Stomach smooth muscle (tissue), 2 donors: ENCODE data around the gene TSEN54.

Experiments used
- H3K27ac ChIP-seq: one replicate; pipeline ENCODE4 v1.7.0; 2013; ENCODE audit warnings: mild to moderate bottlenecking, low read length, inconsistent platforms
- H3K27me3 ChIP-seq, 2 donors: one replicate each; pipeline ENCODE4 v1.7.0; 2013; ENCODE audit warnings: low read length in 2 of 2; ENCODE audit not compliant: insufficient read depth in 2 of 2, control insufficient read depth in 1 of 2
- H3K36me3 ChIP-seq, 2 donors: one replicate each; pipeline ENCODE4 v1.7.0; 2013; ENCODE audit warnings: low read length in 2 of 2; ENCODE audit not compliant: control insufficient read depth in 2 of 2, insufficient read depth in 2 of 2
- H3K4me1 ChIP-seq: one replicate; pipeline ENCODE4 v1.7.0; 2013; ENCODE audit warnings: low read length; ENCODE audit not compliant: control insufficient read depth, insufficient read depth
- H3K4me3 ChIP-seq, 2 donors: one replicate each; pipeline ENCODE4 v1.7.0; 2013; ENCODE audit warnings: low read length in 2 of 2
- H3K9ac ChIP-seq, 2 donors: one replicate each; pipeline ENCODE4 v1.7.0; 2013; ENCODE audit warnings: low read length in 2 of 2, mild to moderate bottlenecking in 1 of 2
- H3K9me3 ChIP-seq, 2 donors: one replicate each; pipeline ENCODE4 v1.7.0; 2013; ENCODE audit warnings: low read length in 2 of 2; ENCODE audit not compliant: control insufficient read depth in 2 of 2
- donor health status: healthy.
- donor health status: Pancreatic carcinoma.

TSEN54 gene

GRCh38 chr17:75516255-75516618 lies at the start of gene TSEN54:
Gene TSEN54 (plus strand): TSS chr17:75516528. CDS start chr17:75516561, 33 bp downstream.
- H3K27ac ChIP-seq: peak within 1 kb of the TSS; percentile 74
- no peaks in the 10 kb centered on the region for H3K27me3 ChIP-seq
- peaks cover 3 to 7% of the 10 kb centered on the region in 2 donors for H3K36me3 ChIP-seq
- H3K9ac ChIP-seq: peak within 1 kb of the TSS; percentile 51 to 79
- H3K4me3 ChIP-seq: peak within 1 kb of the TSS; percentile 86 to 95
- peaks cover 54% of the 10 kb centered on the region for H3K4me1 ChIP-seq
- H3K9me3 ChIP-seq: no peaks in the 10 kb centered on the region

GRCh38 chr17:75468291-75468754 lies 48.0 kb upstream of the TSEN54 start:
- Histone ChIP-seq H3K9me3 (no peaks in the 10 kb centered on the region), H3K27ac (no peak overlapping the region), H3K9ac (no peak overlapping the region), H3K27me3 (no peaks in the 10 kb centered on the region), H3K4me1 (peaks cover 2% of the 10 kb centered on the region), H3K36me3 (peaks cover 16 to 17% of the 10 kb centered on the region in 2 donors), H3K4me3 (no peak overlapping the region)

- Histone ChIP-seq H3K27ac (no peak overlapping the region), H3K9me3 (no peaks in the 10 kb centered on the region), H3K9ac (no peak overlapping the region), H3K36me3 (peaks cover 16 to 19% of the 10 kb centered on the region in 2 donors), H3K4me1 (peaks cover 2% of the 10 kb centered on the region), H3K4me3 (no peak overlapping the region), H3K27me3 (no peaks in the 10 kb centered on the region)
Observed at GRCh38 chr17:75468779-75469373, 47.5 kb upstream of the TSEN54 start.

GRCh38 chr17:75471207-75471606 lies 45.1 kb upstream of the TSEN54 start:
- H3K36me3 ChIP-seq: peaks cover 16 to 19% of the 10 kb centered on the region in 2 donors
- H3K9ac ChIP-seq: no peak overlapping the region
- H3K4me1 ChIP-seq: peaks cover 20% of the 10 kb centered on the region
- H3K27ac ChIP-seq: no peak overlapping the region
- no peaks in the 10 kb centered on the region for H3K9me3 ChIP-seq
- H3K27me3 ChIP-seq: no peaks in the 10 kb centered on the region
- no peak overlapping the region for H3K4me3 ChIP-seq

GRCh38 chr17:75472119-75472518 lies 44.2 kb upstream of the TSEN54 start:
- Histone ChIP-seq H3K4me3 (no peak overlapping the region), H3K27ac (no peak overlapping the region), H3K36me3 (peaks cover 16 to 19% of the 10 kb centered on the region in 2 donors), H3K4me1 (peaks cover 29% of the 10 kb centered on the region), H3K27me3 (no peaks in the 10 kb centered on the region), H3K9ac (no peak overlapping the region), H3K9me3 (no peaks in the 10 kb centered on the region)

- Histone ChIP-seq H3K36me3 (peaks cover 15 to 19% of the 10 kb centered on the region in 2 donors), H3K27ac (no peak overlapping the region)
Observed at GRCh38 chr17:75473246-75473645, 43.1 kb upstream of the TSEN54 start.

GRCh38 chr17:75474736-75475135 lies 41.6 kb upstream of the TSEN54 start:
- no peaks in the 10 kb centered on the region for H3K27me3 ChIP-seq
- H3K4me3 ChIP-seq: no peak overlapping the region
- H3K4me1 ChIP-seq: peaks cover 33% of the 10 kb centered on the region
- H3K27ac ChIP-seq: peak overlapping the region; percentile 74
- peak overlapping the region in 1 of 2 donors; percentile 36 for H3K9ac ChIP-seq
- H3K9me3 ChIP-seq: no peaks in the 10 kb centered on the region
- H3K36me3 ChIP-seq: peaks cover 14 to 19% of the 10 kb centered on the region in 2 donors

More at GRCh38 chr17:75473246-75473645, 43.1 kb upstream of the TSEN54 start:
- H3K4me1 ChIP-seq: peaks cover 33% of the 10 kb centered on the region
- H3K27me3 ChIP-seq: no peaks in the 10 kb centered on the region
- H3K4me3 ChIP-seq: no peak overlapping the region
- H3K9ac ChIP-seq: no peak overlapping the region
- H3K9me3 ChIP-seq: no peaks in the 10 kb centered on the region

- Histone ChIP-seq H3K4me3 (peak overlapping the region; percentile 22 to 35), H3K9me3 (no peaks in the 10 kb centered on the region), H3K9ac (peak overlapping the region in 1 of 2 donors; percentile 60), H3K27me3 (no peaks in the 10 kb centered on the region), H3K27ac (peak overlapping the region; percentile 74), H3K4me1 (peaks cover 33% of the 10 kb centered on the region), H3K36me3 (peaks cover 14 to 19% of the 10 kb centered on the region in 2 donors)
Observed at GRCh38 chr17:75475144-75475835, 41.0 kb upstream of the TSEN54 start.

- no peaks in the 10 kb centered on the region for H3K27me3 ChIP-seq
- H3K4me3 ChIP-seq: peak overlapping the region; percentile 35 to 57
- H3K9ac ChIP-seq: peak overlapping the region; percentile 41 to 60
- H3K4me1 ChIP-seq: peaks cover 35% of the 10 kb centered on the region
- no peaks in the 10 kb centered on the region for H3K9me3 ChIP-seq
- H3K27ac ChIP-seq: peak overlapping the region; percentile 74
- peaks cover 14 to 19% of the 10 kb centered on the region in 2 donors for H3K36me3 ChIP-seq
Observed at GRCh38 chr17:75475851-75476250, 40.5 kb upstream of the TSEN54 start.

- Histone ChIP-seq H3K27ac (peak overlapping the region; percentile 74), H3K9me3 (no peaks in the 10 kb centered on the region), H3K9ac (peak overlapping the region; percentile 41 to 60), H3K4me1 (peaks cover 38% of the 10 kb centered on the region), H3K27me3 (no peaks in the 10 kb centered on the region), H3K36me3 (peaks cover 14 to 19% of the 10 kb centered on the region in 2 donors), H3K4me3 (peak overlapping the region; percentile 35 to 57)
Observed at GRCh38 chr17:75476271-75476671, 40.1 kb upstream of the TSEN54 start.
